ENCODE data around the gene CCDC149.

DNA sequence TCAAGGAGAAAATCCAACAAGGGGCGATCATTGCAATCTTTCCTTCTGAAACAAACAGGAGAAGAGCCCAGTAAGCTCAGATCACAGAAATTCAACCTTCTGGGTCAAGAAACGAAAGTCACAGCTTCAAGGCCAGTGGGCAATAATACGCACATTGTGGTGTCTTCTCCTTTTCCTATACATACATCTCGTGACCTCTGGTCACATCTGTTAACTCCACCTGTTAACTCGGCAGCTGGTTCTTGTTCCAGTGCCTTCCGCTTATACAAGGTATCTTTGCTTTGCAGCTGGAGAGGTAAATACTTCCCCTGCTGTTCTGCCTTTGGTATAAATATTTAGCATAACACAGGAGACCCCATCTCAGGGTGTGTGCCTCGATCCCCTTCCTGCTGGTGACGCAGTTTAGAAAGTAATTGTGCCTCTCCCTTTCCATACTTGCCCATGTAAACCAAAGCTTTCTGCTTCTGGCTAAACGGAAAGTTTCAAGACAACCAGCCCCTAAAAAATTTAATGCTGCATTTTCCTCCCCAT is 45.0 kb downstream of the CCDC149 start:
- TF ChIP-seq POLR2AphosphoS5 (IDR thresholded peaks at IDR 0.05; ENCODE audit: control insufficient read depth, insufficient read depth, low read depth, low read length) (no peak), YY1 (IDR thresholded peaks at IDR 0.05; ENCODE audit: borderline replicate concordance in 1 of 3, control insufficient read depth in 1 of 3, extremely low read depth in 1 of 3, insufficient read depth in 3 of 3, insufficient read length in 1 of 3, insufficient replicate concordance in 2 of 3, low read depth in 1 of 3, low read length in 2 of 3) (no peak), TCF7 (IDR thresholded peaks at IDR 0.05; ENCODE audit: borderline replicate concordance) (no peak), ZEB2 (IDR thresholded peaks at IDR 0.05) (no peak), NFXL1 (CRISPR knock-in tag; IDR thresholded peaks at IDR 0.05) (no peak), SAP30 (IDR thresholded peaks at IDR 0.05; ENCODE audit: borderline replicate concordance, insufficient read depth, low read depth, low read length, poor library complexity, severe bottlenecking) (no peak), POLR2A (conservative IDR thresholded peaks at IDR 0.05) (no peak), CHD2 (IDR thresholded peaks at IDR 0.05; ENCODE audit: low read depth, low read length) (no peak)
- TF ChIP-seq, protein P1, sequence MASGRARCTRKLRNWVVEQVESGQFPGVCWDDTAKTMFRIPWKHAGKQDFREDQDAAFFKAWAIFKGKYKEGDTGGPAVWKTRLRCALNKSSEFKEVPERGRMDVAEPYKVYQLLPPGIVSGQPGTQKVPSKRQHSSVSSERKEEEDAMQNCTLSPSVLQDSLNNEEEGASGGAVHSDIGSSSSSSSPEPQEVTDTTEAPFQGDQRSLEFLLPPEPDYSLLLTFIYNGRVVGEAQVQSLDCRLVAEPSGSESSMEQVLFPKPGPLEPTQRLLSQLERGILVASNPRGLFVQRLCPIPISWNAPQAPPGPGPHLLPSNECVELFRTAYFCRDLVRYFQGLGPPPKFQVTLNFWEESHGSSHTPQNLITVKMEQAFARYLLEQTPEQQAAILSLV (tag; IDR thresholded peaks at IDR 0.05): no peak
- TF ChIP-seq, protein P2, sequence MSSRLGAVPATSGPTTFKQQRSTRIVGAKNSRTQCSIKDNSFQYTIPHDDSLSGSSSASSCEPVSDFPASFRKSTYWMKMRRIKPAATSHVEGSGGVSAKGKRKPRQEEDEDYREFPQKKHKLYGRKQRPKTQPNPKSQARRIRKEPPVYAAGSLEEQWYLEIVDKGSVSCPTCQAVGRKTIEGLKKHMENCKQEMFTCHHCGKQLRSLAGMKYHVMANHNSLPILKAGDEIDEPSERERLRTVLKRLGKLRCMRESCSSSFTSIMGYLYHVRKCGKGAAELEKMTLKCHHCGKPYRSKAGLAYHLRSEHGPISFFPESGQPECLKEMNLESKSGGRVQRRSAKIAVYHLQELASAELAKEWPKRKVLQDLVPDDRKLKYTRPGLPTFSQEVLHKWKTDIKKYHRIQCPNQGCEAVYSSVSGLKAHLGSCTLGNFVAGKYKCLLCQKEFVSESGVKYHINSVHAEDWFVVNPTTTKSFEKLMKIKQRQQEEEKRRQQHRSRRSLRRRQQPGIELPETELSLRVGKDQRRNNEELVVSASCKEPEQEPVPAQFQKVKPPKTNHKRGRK (tag; IDR thresholded peaks at IDR 0.05): no peak
- TF ChIP-seq, protein P3, sequence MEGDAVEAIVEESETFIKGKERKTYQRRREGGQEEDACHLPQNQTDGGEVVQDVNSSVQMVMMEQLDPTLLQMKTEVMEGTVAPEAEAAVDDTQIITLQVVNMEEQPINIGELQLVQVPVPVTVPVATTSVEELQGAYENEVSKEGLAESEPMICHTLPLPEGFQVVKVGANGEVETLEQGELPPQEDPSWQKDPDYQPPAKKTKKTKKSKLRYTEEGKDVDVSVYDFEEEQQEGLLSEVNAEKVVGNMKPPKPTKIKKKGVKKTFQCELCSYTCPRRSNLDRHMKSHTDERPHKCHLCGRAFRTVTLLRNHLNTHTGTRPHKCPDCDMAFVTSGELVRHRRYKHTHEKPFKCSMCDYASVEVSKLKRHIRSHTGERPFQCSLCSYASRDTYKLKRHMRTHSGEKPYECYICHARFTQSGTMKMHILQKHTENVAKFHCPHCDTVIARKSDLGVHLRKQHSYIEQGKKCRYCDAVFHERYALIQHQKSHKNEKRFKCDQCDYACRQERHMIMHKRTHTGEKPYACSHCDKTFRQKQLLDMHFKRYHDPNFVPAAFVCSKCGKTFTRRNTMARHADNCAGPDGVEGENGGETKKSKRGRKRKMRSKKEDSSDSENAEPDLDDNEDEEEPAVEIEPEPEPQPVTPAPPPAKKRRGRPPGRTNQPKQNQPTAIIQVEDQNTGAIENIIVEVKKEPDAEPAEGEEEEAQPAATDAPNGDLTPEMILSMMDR (IDR thresholded peaks at IDR 0.05 in 2 of 3, conservative IDR thresholded peaks at IDR 0.05 in 1 of 3; ENCODE audit: insufficient read depth in 2 of 3, low read depth in 1 of 3, low read length in 3 of 3): no peak
